Calu3 (cell line): ENCODE measurements around the gene MAP3K8. TPM values are rescaled to one million over a fixed set of nuclear protein-coding genes. Genes with fewer than 3 reads are reported as not detected.
A peak's percentile ranks its signal among the peaks of the same experiment; 100 is the strongest.

ENCODE experiments used
- BruUV-seq: library from RNA; stranded (reverse); fragments of 400-500 nt; replicated peaks from 2 replicates; lab custom pipeline; 2021; lab: Mats Ljungman, UMichigan
- CTCF ChIA-PET: fragments of 300-600 bp; sonication (Branson Sonifier 250); formaldehyde crosslinking; loops from one replicate; lab custom pipeline; 2022; ENCODE audit warnings: antibody characterized with exemption; lab: Charles Lee
- DNase-seq: peaks from one replicate; pipeline ENCODE4 v3.0.0; 2022
- H3K27ac Mint-ChIP-seq: one replicate; pipeline ENCODE4 v1.8.0; 2022; ENCODE audit warnings: mixed read lengths; ENCODE audit not compliant: unreplicated experiment
- H3K27me3 Mint-ChIP-seq: one replicate; pipeline ENCODE4 v1.8.0; 2022; ENCODE audit warnings: mixed read lengths; ENCODE audit not compliant: unreplicated experiment
- H3K36me3 Mint-ChIP-seq: one replicate; pipeline ENCODE4 v1.8.0; 2022; ENCODE audit warnings: mild to moderate bottlenecking, moderate library complexity, mixed read lengths; ENCODE audit not compliant: insufficient read depth, unreplicated experiment
- H3K4me1 Mint-ChIP-seq: one replicate; pipeline ENCODE4 v1.8.0; 2022; ENCODE audit warnings: mild to moderate bottlenecking, low read depth, mixed read lengths; ENCODE audit not compliant: unreplicated experiment
- H3K4me3 Mint-ChIP-seq: one replicate; pipeline ENCODE4 v1.8.0; 2022; ENCODE audit warnings: mild to moderate bottlenecking, low read depth, moderate library complexity, mixed read lengths; ENCODE audit not compliant: unreplicated experiment
- H3K9me3 Mint-ChIP-seq: one replicate; pipeline ENCODE4 v1.8.0; 2022; ENCODE audit warnings: low read depth, mixed read lengths; ENCODE audit not compliant: unreplicated experiment
- CTCF ChIP-seq: fragments of 200-600 bp; IDR thresholded peaks from one replicate; pipeline ENCODE4 v1.8.0; 2022; ENCODE audit warnings: antibody characterized with exemption; ENCODE audit not compliant: unreplicated experiment
- intact Hi-C: fragments of 100-400 bp; cut with micrococcal nuclease; formaldehyde crosslinking; loops from one replicate; pipeline ENCODE4 v1.10.0; 2022; ENCODE audit not compliant: unreplicated experiment
- total RNA-seq: library from RNA; stranded (reverse); gene quantifications from 2 replicates; pipeline ENCODE4 v1.2.3, GENCODE V29; 2022

MAP3K8 gene
- total RNA-seq, 1 experiment from 2014 or later = 20.6 TPM

- Mint-ChIP-seq H3K27ac (no peak overlapping the region), H3K27me3 (no peaks in the 10 kb centered on the region), H3K9me3 (no peaks in the 10 kb centered on the region), H3K36me3 (peaks cover 7% of the 10 kb centered on the region), H3K4me1 (peaks cover 20% of the 10 kb centered on the region), H3K4me3 (no peak overlapping the region)
- intact Hi-C loops = no loop called here
- no TSS peak for BruUV-seq
- DNase-seq = no peak
- CTCF ChIA-PET = no interaction called here
- no peak for TF ChIP-seq CTCF
Observed at GRCh38 chr10:30425336-30426075, 8.5 kb upstream of the MAP3K8 start.

GRCh38 chr10:30430544-30431298 is 3.3 kb upstream of the MAP3K8 start:
- peak overlapping the region; percentile 41 for H3K4me3 Mint-ChIP-seq
- H3K4me1 Mint-ChIP-seq = peaks cover 23% of the 10 kb centered on the region
- H3K27me3 Mint-ChIP-seq = no peaks in the 10 kb centered on the region
- intact Hi-C loops = no loop called here
- no TSS peak for BruUV-seq
- peak overlapping the region; percentile 60 for H3K27ac Mint-ChIP-seq
- DNase-seq = no peak
- H3K9me3 Mint-ChIP-seq = no peaks in the 10 kb centered on the region
- CTCF ChIA-PET = interaction anchor here (0.6 to 1.4 kb wide), 5 partner anchors 8 to 622 kb away, joined by 3 to 7 read pairs (median 4); no protein-coding TSS in a partner anchor
- peaks cover 39% of the 10 kb centered on the region for H3K36me3 Mint-ChIP-seq
- TF ChIP-seq CTCF = no peak

- intact Hi-C loops = no loop called here
- Mint-ChIP-seq H3K27ac (peak overlapping the region; percentile 60), H3K27me3 (no peaks in the 10 kb centered on the region), H3K9me3 (no peaks in the 10 kb centered on the region), H3K4me3 (peak overlapping the region; percentile 41), H3K36me3 (peaks cover 44% of the 10 kb centered on the region), H3K4me1 (peaks cover 23% of the 10 kb centered on the region)
- DNase-seq = peak; percentile 51
- TF ChIP-seq CTCF = no peak
- no TSS peak for BruUV-seq
- CTCF ChIA-PET = interaction anchor here (0.6 to 1.4 kb wide), 7 partner anchors 8 to 623 kb away, joined by 3 to 7 read pairs (median 3); no protein-coding TSS in a partner anchor
Observed at GRCh38 chr10:30431435-30431911, 2.5 kb upstream of the MAP3K8 start.

- CTCF ChIA-PET = interaction anchor here (0.8 to 2.7 kb wide), 2 partner anchors 10 to 17 kb away, joined by 3 to 9 read pairs; no protein-coding TSS in a partner anchor
- Mint-ChIP-seq H3K9me3 (no peaks in the 10 kb centered on the region), H3K36me3 (peaks cover 50% of the 10 kb centered on the region), H3K27ac (peak overlapping the region; percentile 95), H3K27me3 (no peaks in the 10 kb centered on the region), H3K4me3 (peak overlapping the region; percentile 96), H3K4me1 (peaks cover 32% of the 10 kb centered on the region)
- DNase-seq = no peak
- TF ChIP-seq CTCF = no peak
- intact Hi-C loops = no loop called here
- BruUV-seq = no TSS peak
Observed at GRCh38 chr10:30432622-30433305, 1.2 kb upstream of the MAP3K8 start.
